Stimulated activated CD8-positive, alpha-beta memory T cell treated with anti-CD3 and anti-CD28 coated beads, Interleukin-15, amount 100 ng/mL, for 1 hour (primary cell): ENCODE data around the gene RAB44.

Source experiments
- DNase-seq: peaks from one replicate; pipeline ENCODE4 v3.0.0-alpha.2; 2020; ENCODE audit warnings: low read depth

RAB44 gene

DNA sequence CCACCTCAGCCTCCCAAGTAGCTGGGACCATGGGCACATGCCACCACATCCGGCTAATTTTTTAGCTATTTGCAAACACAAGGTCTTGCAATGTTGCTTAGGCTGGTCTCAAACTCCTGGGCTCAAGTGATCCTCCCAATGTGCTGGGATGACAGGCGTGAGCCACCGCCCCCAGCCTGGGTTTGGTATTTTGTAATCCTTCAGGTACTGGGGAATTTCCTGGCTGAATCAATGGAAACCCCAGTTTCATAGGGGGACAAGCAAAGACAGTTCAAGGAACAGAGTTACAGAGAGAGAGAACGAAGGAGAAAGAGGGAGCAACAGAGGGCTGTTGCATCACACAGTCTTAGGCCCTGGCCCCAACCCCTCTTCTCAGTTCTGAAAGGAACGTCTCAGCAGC, 35.7 kb downstream of the RAB44 start:
- no peak for DNase-seq

GRCh38 chr6:36734486-36735060, 36.9 kb downstream of the RAB44 start:
- no peak for DNase-seq

DNA sequence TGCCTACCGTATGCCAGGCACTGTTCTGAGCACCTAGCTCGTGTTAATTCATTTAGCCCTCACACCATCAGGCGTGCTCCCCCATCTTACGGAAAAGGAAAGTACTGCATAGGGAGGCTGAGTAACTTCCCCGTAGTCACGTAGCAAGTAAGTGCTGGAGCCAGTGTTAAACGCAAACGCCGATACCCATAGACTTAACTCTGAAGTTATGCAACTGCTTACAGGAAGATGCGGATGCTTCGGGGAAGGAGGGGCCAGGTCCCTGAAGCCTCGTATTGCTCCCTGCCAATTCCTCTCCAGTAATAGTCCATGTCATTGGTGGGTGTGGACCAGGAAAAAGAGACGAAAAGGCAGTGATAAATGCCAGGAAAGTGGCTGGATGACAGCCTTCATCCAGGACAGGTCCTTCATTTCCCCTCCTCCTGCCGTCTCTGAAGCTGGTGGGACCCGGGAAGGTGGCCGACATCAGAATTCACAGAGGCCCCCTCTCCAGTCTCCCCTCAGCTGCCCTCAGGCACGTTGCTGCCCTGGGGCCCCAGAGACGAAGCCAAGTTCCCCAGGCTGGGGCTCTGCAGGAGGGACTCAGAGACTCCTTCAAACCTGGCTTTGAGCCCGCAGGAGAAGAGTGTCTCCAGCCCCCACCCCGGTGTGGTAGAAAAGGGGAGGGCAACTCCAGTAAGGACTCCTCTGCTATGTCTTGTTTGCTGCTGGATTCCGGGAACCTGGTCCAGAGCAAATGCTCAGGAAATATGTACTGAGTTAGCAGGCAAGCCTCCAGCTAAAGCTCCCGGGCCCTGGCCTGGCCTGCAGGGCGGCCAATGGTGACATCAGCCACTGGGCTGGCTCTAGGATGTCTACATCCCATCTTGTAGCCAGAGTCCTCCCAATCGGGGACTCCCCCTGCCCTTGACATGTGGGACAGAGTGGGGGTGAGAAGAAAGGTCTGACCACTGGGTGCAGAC, 37.8 kb downstream of the RAB44 start:
- DNase-seq: no peak

- DNase-seq: no peak
Observed at GRCh38 chr6:36737043-36737785, 39.6 kb downstream of the RAB44 start.

- no peak for DNase-seq
Observed at GRCh38 chr6:36738108-36738507, 40.5 kb downstream of the RAB44 start.

- no peak for DNase-seq
Observed at GRCh38 chr6:36739947-36740817, 42.6 kb downstream of the RAB44 start.

DNA sequence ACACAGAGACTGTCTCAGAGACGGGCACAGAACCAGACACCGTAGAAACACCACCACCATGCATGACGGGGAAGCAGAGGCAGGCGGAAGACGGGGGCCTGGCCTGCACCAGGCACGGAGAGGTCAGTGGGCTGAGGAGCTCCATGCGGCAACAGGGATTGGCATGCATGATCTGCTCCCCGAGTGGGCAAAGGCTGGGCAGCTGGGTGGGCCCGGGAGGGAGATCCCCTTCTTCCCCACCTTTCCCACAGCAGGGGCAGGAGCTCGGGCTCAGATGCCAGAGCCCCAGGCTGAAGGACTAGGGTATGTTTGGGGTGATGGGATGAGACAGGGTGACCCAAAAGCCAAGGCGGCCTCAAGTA, 43.2 kb downstream of the RAB44 start:
- no peak for DNase-seq

DNA sequence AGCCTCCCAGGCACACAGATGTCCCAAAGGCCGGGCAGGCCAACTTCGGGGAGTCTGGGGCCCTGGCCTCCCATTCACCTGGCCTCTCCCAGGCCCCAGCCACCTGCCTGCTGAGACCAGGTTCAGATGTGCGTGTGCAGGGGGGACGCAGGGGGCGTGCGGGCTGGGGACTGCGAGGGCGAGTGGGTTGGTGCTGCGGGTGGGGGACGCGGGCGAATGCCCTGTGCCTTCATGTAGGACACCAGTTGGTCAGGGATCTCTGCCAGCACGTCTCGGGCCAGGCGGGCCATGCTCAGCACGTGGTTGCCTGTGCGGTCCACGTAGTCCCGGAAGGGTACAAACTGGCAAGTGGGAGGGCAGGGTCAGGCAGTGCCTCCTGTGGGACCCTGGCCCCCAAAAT, 44.5 kb downstream of the RAB44 start:
- no peak for DNase-seq

DNA sequence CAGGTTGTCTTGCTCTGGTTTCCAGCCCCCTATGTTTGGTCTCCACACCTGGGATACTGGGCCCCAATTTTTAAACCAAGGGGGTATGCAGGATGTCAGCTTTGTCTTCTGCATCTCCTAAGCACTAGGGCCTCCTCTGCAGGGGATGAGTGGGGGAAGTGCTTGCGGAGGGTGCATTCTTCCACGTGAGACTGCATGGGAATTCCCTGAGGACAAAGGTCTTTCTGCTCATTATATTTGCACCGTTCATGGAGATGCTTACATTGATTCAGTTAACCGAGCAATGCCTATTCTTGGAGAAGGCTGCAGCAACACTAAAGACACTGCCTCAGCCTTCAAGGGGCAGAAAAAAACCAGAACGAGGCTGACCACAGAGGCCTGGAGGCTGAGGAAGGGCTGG, 45.4 kb downstream of the RAB44 start:
- no peak for DNase-seq

DNA sequence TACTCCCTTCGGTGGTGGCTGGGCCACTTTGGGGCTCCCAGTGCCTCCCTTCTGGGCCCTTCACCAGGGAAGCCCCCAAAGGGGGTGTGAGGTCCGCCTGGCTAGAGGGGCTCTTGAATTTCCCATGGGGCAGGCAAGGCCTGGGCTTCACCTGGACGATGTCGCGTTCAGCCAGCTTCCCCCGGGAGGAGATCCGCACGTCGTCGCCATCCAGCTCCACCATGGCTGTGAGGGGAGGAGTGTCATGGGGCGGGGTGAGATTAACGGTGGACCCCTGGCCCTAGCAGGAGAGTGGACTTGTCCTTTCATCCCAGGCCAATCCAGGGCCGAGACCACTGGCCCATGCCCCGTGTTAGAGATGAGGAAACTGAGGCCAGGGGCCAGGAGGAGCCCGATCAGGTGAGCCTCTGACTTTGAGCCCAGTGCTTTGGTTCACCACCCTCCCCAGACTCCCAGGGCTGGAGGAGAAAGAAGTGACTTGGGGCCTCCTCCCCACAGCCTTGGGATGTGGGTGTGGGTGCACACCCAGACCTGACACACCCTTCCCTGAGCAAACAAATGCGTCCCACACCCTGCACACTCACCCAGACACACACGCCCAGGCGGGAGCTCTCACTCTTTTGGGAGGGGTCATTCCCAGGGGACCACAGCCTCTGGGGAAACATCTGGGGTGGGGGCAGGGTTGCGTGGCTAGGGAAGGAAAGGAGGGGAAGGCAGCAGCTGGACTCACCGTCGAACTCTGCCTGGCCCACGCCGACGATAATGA, 46.1 kb downstream of the RAB44 start:
- DNase-seq: no peak

DNA sequence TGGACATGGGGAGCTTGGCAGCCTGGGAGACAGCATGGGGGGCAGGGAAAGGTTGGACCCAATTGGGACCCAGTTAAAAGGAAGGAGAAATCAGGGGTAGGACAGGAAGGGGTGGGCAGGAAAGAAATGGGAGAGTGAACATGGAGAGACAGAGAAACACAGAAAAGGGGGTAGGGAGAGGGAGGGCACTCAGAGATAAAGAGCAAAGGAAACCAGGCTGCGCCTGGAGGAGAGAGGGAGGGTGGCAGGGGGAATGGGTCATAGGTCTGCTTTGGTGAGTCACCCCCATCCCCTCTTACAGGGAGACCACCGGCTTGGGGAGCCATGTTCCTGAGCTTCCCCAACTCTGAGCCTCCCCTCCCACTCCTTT, 46.7 kb downstream of the RAB44 start:
- DNase-seq: no peak

DNA sequence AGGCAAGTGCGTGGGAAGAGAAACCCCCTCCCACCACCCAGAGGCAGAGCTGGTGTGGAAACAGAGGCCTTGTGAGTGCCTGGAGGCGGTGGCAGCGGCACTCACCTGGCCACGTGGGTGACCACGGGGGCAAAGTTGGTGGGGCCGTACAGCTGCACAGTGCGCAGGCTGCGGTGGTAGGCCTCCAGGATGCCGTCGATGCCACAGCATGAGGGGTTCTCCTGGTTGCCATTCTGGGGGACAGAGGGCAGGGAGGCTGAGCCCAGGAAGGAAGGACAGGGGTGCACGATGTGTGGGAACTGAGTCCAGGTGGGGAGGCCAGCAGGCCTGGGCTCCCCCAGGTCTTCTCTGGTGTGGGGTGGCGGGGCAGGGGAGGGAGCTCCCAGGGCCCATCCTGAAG, 47.7 kb downstream of the RAB44 start:
- no peak for DNase-seq

DNA sequence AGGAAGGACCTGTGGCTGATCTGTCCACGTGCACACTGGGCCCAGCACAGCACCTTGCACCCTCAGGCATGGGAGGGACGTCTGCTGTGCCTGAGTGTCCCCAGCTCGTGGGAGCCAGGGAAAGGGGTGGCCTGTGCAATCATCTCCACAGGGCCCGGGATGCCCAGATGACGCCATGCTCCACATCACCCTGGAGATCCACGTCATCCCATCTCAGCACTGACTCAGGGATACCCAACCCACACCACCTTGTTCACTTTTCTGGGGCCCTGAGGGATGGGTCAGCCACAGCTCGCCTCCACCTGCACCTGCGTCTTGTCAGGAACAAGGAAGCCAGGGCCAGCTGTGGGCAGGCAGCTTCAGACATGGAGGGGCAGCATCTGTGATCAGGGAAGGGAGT, 48.2 kb downstream of the RAB44 start:
- DNase-seq: no peak

- DNase-seq: no peak
Observed at GRCh38 chr6:36746251-36746650, 48.6 kb downstream of the RAB44 start.

- no peak for DNase-seq
Observed at GRCh38 chr6:36749829-36750489, 52.3 kb downstream of the RAB44 start.

DNA sequence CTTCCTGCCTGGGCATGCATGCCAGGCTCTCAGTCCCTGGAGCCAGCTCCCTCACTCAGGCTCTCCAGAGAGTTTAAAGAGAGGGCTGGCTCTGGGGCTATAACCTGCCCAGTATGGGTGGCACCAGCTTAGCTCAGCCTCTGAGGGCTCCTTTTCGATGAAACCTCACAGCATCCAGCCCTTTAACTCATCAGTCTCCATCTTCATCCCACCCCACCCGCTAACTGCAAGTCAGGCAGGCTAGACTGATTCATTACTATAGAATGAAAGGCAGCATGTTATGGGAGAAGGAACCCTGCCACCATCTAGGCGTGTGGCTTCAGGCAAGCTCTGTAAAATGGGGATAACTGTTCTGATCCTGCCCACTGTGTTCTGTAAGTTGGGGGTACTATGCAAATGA, 53.5 kb downstream of the RAB44 start:
- DNase-seq: no peak

- DNase-seq: no peak
Observed at GRCh38 chr6:36751833-36752186, 54.2 kb downstream of the RAB44 start.

DNA sequence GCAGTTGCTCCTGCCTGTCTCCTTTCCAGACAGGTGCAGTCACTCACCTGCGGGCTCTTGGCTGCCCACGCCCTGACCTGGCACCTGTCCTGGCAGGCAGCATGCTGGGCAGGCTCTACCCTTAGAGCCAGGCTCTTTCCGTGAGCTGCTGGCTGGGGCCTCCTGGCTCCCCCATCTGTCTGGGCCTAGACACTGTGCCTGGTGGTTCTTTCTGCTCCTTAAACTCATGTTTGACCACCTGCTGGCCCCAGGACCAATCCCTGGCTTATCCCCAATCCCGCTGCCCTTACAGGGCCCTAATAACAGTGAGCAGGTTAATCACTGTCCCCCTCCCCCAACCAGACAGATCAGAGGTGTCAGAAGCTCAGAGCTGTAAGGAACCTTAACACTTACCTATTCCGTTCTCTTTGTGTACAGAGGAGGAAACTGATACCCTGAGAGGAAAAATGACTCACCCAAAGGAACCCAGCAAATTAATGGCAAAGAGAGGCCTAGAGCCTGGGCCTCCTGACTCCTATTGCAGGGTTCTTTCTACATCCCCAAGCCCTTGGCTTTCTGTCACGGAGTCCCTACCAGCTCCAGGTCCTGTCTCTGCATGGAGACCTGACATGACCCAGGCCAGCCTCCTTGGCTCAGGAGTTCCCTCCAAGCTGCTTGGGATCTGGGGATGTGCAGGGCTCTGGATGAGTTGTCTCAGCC, 54.7 kb downstream of the RAB44 start:
- DNase-seq: no peak

- no peak for DNase-seq
Observed at GRCh38 chr6:36752886-36753506, 55.4 kb downstream of the RAB44 start.
